ENCODE measurements around the gene FGFR2.
"Not testable (repeated sequence)": the region's sequence is repeated elsewhere in the genome, so short reads cannot be mapped to it uniquely, and the experiment has no call there.

The FGFR2 gene

GRCh38 chr10:121567569-121567968 lies 30.7 kb downstream of the FGFR2 start:
- no peak for TF ChIP-seq CTCF (IDR thresholded peaks at IDR 0.05; ENCODE audit: low read depth, low read length)
- in situ Hi-C loops (cut with HindIII; ENCODE audit: low sequenced_read_pairs): no loop called here
- DNase-seq (ENCODE audit: low read depth, low spot score): no peak
- no peak overlapping the region for H3K4me3 ChIP-seq (ENCODE audit: low read depth, low read length)

- DNase-seq (ENCODE audit: low read depth, low spot score): no peak
- no peak overlapping the region for H3K4me3 ChIP-seq (ENCODE audit: low read depth, low read length)
- TF ChIP-seq CTCF (IDR thresholded peaks at IDR 0.05; ENCODE audit: low read depth, low read length): no peak
- in situ Hi-C loops (cut with HindIII; ENCODE audit: low sequenced_read_pairs): no loop called here
These were observed 31.5 kb downstream of the FGFR2 start for GRCh38 chr10:121566755-121567154.

- in situ Hi-C loops (cut with HindIII; ENCODE audit: low sequenced_read_pairs): no loop called here
- no peak for DNase-seq (ENCODE audit: low read depth, low spot score)
- TF ChIP-seq CTCF (IDR thresholded peaks at IDR 0.05; ENCODE audit: low read depth, low read length): no peak
- no peak overlapping the region for H3K4me3 ChIP-seq (ENCODE audit: low read depth, low read length)
These were observed 38.8 kb downstream of the FGFR2 start for GRCh38 chr10:121559326-121560026.

- in situ Hi-C loops (cut with HindIII; ENCODE audit: low sequenced_read_pairs): no loop called here
- DNase-seq (ENCODE audit: low read depth, low spot score): no peak
- H3K4me3 ChIP-seq (ENCODE audit: low read depth, low read length): no peak overlapping the region
- no peak for TF ChIP-seq CTCF (IDR thresholded peaks at IDR 0.05; ENCODE audit: low read depth, low read length)
These were observed 40.0 kb downstream of the FGFR2 start for GRCh38 chr10:121558238-121558637.

GRCh38 chr10:121556918-121557573 lies 41.2 kb downstream of the FGFR2 start:
- TF ChIP-seq CTCF (IDR thresholded peaks at IDR 0.05; ENCODE audit: low read depth, low read length): no peak
- in situ Hi-C loops (cut with HindIII; ENCODE audit: low sequenced_read_pairs): no loop called here
- H3K4me3 ChIP-seq (ENCODE audit: low read depth, low read length): no peak overlapping the region
- no peak for DNase-seq (ENCODE audit: low read depth, low spot score)

GRCh38 chr10:121556455-121556854 lies 41.8 kb downstream of the FGFR2 start:
- no peak for TF ChIP-seq CTCF (IDR thresholded peaks at IDR 0.05; ENCODE audit: low read depth, low read length)
- DNase-seq (ENCODE audit: low read depth, low spot score): no peak
- in situ Hi-C loops (cut with HindIII; ENCODE audit: low sequenced_read_pairs): no loop called here
- no peak overlapping the region for H3K4me3 ChIP-seq (ENCODE audit: low read depth, low read length)

GRCh38 chr10:121554916-121555315 lies 43.3 kb downstream of the FGFR2 start:
- DNase-seq (ENCODE audit: low read depth, low spot score); in situ Hi-C loops (cut with HindIII; ENCODE audit: low sequenced_read_pairs); H3K4me3 ChIP-seq (ENCODE audit: low read depth, low read length): not testable (repeated sequence)
